Measurements from ENCODE around the gene VEGFA.
A peak's percentile ranks its signal among the peaks of the same experiment; 100 is the strongest.

The VEGFA gene

GRCh38 chr6:43759136-43759906 is 10.7 kb upstream of the VEGFA start:
- DNase-seq (ENCODE audit: low read depth in 2 of 2) = no peak

GRCh38 chr6:43759907-43760206 is 10.2 kb upstream of the VEGFA start:
- DNase-seq (ENCODE audit: low read depth in 2 of 2) = no peak

GRCh38 chr6:43760210-43761168 is 9.5 kb upstream of the VEGFA start:
- no peak for DNase-seq (ENCODE audit: low read depth in 2 of 2)

- DNase-seq (ENCODE audit: low read depth in 2 of 2) = no peak
Measured at GRCh38 chr6:43761666-43762409, 8.2 kb upstream of the VEGFA start.

GRCh38 chr6:43762410-43762768 is 7.6 kb upstream of the VEGFA start:
- no peak for DNase-seq (ENCODE audit: low read depth in 2 of 2)

- DNase-seq (ENCODE audit: low read depth in 2 of 2) = no peak
Measured at GRCh38 chr6:43762966-43763695, 6.9 kb upstream of the VEGFA start.

- DNase-seq (ENCODE audit: low read depth in 2 of 2) = no peak
Measured at GRCh38 chr6:43763812-43764522, 6.0 kb upstream of the VEGFA start.

GRCh38 chr6:43764772-43765171 is 5.2 kb upstream of the VEGFA start:
- no peak for DNase-seq (ENCODE audit: low read depth in 2 of 2)

GRCh38 chr6:43765776-43766499 is 4.1 kb upstream of the VEGFA start:
- DNase-seq (ENCODE audit: low read depth in 2 of 2) = no peak

- DNase-seq (ENCODE audit: low read depth in 2 of 2) = no peak
Measured at GRCh38 chr6:43766500-43766853, 3.5 kb upstream of the VEGFA start.

GRCh38 chr6:43766964-43767461 is 3.0 kb upstream of the VEGFA start:
- DNase-seq (ENCODE audit: low read depth in 2 of 2) = no peak

GRCh38 chr6:43767553-43768505 is 2.2 kb upstream of the VEGFA start:
- DNase-seq (ENCODE audit: low read depth in 2 of 2) = no peak

- DNase-seq (ENCODE audit: low read depth in 2 of 2) = no peak
Measured at GRCh38 chr6:43768506-43768860, 1.5 kb upstream of the VEGFA start.

GRCh38 chr6:43768983-43769525 is 957 bp upstream of the VEGFA start:
- no peak for DNase-seq (ENCODE audit: low read depth in 2 of 2)

GRCh38 chr6:43770372-43771209 is 580 bp downstream of the VEGFA start:
- DNase-seq (ENCODE audit: low read depth in 2 of 2) = peak in 1 of 2 donors; percentile 8

GRCh38 chr6:43771210-43771857 is 1.3 kb downstream of the VEGFA start:
- DNase-seq (ENCODE audit: low read depth in 2 of 2) = peak; percentile 63 to 68
